ENCODE measurements around the gene LILRA2.

DNA sequence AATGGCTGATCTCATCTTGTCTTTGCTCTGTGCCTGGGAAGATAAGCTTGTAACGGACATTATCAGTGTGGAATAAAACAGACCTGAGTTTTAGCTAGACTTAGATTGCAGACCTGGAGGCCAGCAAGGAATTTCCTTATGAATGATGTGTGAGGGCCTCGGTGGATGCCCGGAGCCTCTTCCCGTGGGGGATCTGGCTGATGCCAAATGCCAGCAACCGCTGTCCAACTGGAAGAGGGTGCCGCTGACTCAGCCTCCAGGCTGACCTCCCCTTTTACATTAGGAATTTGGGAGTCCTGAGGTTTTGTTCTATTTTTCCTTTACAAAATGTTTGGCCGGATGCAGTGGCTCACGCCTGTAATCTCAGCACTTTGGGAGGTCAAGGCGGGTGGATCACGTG is 19.6 kb upstream of the LILRA2 start:
- TF ChIP-seq EZH2 (IDR thresholded peaks at IDR 0.05; ENCODE audit: insufficient read depth, poor library complexity, severe bottlenecking) (no peak), EZH2phosphoT487 (IDR thresholded peaks at IDR 0.05; ENCODE audit: insufficient read depth, low read depth) (no peak)

Measured in GM23248 (cell line).